Medulla oblongata (tissue), 1 donor: ENCODE measurements around the gene PALLD.

Experiments
- DNase-seq: peaks from one replicate; pipeline ENCODE4 v3.0.0-alpha.2; 2015; ENCODE audit errors: extremely low spot score

Gene PALLD

DNA sequence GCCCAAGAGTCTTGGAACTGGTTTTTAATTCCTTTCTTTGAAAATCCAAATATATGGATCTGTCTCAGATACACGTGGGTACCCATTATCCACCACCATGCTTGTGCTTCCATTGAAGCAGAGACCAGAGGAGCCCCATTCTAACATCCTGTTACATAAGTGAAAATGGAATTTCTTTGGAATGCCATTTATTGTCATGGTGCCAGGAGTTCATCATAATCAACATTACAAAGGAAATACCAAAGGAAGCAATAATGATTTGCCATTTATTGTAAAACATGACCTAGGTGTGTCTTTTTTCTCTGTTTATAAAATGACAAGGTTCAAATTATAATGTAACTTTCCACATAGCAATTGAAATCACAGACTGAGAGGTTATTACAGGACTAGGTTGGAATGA is 61.7 kb downstream of the PALLD start:
- DNase-seq, result no peak

DNA sequence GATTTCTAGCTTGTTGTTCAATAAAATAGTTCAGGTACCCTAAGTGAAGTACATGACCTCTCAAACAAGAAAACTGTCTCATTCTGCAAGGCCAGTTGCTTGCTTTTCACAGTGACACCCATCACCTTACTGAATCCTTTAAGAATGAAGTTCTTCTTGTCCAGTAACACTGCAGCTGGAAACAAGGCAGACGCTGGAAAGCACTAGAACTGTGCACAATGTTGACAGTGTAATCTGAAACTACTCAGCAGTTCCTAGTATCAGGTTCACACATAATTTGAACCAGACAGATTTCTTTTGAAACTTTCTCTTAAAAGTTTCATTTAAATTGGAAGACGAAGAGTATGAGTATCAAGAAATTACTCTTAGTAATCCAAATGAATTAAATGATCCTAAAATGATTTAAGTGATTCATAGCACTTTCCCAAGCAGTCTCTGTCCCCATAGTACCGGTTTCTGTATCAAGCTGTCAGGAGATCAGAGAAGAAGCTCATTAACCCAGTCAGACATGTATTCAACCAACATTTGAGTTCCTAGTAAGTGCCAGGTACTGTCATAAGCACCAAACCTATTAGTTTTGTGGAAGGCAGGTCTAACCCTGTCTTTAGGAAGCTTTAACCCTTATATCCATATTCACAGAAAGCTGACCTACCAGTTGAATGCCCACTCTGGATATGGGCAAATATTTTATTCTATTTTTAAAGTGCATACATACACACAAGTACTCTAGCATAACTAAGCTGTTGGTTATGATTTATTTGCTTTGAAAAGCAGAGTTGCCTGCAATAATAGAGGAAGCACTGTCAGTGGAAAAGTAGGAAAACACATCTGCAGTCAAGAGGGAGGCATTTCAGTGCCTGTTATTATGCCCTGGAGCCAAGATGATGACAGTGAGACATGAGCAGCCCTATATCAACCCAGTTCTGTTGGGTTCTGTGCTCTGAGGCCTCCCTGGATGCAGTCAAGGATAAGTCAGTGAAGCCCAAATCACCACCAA is 63.6 kb downstream of the PALLD start:
- DNase-seq, result peak; percentile 4

DNA sequence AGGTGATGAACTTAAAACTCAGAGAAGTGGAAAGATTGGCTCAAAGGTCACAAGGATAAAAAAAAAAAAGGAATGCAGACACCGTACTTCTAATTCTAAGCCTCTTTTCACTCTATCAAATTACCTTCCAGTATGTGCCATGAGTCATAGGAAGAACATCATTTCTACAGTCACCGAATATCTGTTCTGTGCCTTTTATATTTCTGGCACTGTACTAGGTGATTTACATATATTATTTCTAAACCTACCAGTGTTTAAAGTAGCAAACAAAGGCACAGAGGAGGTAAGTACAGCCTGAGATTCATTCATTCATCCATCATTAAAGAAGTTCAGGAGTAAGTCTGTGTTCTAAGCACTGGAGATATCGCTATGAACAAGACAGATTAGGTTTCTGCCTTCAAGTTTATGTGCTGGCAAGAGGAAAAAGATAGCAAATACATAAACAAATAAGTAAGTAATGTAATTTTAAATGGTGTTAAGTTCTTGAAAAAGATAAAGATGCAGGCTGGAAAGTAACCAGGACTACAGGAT is 65.3 kb downstream of the PALLD start:
- no peak for DNase-seq

DNA sequence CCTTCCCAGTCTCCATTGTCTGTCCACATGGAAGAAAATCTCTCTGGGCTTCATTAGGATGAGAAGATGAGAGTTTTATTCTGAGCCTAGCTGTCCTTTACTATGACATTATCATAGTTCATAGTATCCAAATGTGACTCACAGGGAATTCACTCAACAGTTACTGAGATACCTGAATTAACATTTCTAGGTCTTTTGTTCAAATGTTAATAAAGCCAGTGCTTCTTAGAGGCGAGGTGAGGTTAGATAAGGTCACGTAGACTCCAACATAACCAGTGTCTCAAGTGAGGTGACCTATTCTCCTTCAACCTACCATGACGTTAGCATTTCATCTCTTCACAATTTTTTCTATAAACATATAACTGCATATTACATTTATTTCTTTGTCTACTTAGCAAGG is 67.2 kb downstream of the PALLD start:
- DNase-seq, result no peak

DNA sequence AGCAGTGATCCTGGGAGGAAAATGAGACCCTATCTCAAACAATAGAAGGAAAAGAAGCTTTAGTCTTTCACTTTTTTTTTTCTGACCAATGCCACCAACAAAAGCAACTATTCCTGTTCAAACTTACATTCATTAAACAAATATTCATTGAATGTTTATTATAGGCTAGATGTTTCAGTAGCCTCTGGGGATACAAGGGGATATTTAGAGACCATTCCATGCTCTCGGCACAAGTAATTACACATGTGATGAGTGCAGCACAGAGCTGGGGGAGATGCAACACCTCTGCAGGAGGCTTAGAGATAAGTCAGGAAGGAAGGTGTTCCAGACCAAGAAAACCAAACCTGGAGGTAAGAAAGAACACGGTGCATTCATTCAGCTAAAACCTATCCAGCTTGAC is 68.3 kb downstream of the PALLD start:
- DNase-seq, result no peak

DNA sequence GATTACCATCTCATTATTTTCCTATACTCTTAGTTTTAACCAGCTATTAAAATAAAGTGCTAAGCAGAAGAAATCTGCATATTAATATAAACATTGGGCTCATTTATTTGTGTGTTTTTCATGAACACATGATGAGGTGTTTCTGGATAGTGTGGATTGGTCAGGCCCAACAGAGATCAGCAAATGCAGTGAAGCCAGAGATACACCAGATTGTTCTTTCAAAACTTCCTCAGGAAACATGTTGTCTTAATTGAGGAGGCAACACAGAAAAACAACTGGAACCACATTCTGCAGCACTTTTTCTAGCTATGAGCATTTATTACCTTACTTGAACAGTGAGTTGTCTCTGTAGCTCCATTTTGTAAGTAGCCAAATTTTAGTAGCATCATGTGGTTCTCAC is 69.9 kb downstream of the PALLD start:
- no peak for DNase-seq

DNA sequence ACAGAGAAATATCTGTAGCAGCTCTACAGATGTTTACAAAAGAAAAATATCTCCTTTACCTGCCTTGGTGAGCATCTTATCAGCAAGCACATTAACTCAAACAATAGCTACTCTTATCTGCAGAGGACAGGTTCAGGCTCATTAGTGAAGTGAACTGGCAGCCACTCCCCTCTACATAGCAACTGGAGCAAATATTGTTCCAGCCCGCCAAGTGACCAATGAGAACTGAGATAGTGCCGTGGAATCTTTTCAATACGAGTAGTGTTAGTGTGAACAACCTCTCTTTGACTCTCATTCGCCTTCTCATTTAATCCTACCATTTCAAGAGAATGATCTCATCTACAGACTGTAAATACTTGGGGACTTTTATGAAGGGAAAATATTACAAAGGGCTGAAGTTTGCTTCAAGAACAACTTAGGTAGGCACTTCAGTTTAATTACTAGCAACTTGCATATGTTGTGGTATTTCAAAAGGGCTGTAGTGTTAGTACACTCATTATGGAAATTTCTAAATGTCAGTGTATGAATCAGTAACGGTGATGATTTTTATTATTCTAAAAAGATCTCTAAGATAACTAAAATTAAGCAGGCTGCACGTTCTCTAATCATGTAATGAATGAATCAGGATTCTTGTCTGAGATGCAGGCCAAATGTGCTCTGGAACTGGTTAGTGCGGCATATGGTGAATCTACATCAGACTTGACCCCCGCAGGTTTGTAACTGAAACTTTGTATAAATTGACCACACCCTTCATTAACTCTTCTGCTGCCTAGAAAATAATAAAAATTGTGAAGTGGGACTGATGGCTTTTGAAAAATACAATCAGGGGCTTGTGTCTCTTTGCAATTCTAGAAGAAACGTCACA is 72.4 kb downstream of the PALLD start:
- no peak for DNase-seq

DNA sequence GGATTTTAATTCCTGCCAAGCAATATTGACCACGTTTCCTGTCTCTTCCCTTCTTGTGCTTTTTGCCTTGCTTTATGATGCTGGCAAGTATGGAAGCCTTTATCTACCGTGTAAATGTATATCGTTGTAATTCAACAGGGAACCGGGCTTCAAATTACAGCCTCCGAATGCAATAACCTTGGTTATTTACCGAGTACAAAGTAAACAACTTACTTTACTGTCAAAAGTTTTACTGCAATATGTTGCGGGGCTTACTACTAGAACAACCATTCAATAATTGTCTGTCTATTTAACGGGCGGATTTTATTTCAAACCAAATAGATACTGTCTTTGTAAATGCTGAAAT is 73.1 kb downstream of the PALLD start:
- DNase-seq, result no peak

DNA sequence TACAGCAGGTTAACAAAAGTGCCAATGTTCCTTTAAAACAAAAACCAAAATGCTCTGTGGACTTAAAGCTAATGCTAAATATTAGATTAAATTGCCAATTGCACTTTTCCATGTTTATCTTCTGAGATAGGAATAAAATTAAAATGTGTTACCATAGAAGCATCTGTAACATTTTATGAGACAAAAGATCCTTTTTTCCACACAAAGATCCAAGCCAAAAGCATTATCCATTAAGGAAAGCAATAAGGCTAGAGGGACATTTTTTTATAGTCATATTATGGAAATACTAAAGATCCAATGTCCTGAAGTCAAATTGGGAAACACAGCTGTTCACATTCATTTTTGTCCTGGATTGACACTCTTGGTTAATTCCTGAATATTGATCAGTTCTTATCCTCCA is 73.6 kb downstream of the PALLD start:
- no peak for DNase-seq

DNA sequence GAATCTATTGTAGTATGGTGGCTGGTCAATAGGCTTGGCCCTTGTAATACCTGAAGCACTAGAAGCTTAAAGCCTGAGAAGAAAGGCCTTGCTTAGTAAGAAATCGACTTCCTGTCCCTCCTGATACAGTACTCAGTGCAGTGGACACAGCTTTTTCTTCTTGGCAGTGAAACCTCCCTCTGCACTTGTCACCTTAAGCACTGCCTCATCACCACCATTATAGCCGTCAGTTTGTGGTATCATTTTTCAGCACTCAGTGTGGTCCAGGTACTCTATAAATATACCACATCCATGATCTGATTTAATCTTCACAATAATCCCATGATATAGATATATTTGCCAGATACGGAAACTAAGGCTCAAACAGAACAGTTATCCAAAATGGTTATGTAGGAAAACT is 75.2 kb downstream of the PALLD start:
- no peak for DNase-seq

DNA sequence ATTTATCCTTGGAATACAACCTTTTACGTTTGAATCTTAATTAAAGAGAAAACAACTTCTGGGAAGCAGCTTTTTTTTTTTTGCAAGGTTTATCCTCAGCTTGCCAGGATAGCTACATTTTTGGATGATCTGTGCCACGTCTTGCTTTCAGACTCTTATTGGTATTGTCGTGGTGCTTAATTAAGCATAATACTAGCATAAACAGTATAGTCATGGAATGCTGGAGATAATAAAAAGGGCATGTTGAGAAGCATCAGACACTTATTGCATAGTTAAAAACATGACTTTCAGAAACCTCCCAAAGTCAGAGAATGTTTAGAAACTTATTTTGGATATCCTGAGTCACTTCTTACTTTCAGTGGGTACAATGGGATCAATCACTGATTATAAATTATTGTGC is 77.0 kb downstream of the PALLD start:
- DNase-seq, result no peak

DNA sequence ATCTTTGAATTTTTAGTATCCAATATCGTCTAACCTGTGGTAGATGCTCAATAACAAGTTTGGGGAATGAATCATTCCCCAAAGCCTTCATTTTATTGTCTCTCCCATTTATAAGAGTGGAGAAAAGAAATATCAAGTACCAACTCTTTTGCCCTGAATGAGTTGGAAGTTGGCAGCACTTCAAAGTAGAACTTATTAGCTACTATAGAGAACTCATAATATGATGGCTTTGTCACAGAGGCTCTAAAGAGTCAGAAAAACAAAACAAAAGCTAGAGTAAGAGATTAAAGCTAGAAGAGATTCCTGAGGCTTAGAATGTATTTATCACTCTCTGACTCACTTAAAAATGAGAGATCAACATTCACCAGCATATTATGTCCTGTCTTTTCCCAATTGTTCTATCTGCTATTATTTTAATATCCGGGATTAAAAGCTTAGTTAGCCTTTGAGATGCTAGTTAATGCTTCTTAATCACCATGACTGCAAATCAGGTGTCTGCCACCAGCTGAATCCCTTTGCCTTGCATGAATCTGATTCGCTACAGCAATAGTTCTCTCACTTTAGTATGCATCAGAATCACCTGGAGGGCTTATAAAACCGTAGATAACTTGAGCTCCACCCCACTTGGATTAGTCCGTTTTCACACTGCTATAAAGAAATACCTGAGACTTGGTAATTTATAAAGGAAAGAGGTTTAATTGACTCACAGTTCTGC is 77.9 kb downstream of the PALLD start:
- no peak for DNase-seq

DNA sequence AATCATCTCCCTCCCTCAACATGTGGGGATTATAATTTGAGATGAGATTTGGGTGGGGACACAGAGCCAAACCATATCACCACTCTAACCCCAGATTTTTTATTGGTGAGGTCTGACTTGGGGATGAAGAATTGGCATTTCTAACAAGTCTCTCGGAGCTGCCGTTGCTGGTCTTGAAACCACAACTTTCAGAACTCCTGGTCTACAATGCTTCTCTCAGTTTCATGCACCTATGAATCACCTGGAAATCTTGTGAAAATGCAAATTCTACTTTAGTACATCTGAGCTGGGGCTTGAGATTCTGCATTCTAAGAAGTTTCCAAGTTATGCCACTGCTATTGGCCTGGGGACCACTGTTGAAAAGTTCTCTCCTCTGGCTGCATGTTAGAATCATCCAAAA is 78.6 kb downstream of the PALLD start:
- no peak for DNase-seq

DNA sequence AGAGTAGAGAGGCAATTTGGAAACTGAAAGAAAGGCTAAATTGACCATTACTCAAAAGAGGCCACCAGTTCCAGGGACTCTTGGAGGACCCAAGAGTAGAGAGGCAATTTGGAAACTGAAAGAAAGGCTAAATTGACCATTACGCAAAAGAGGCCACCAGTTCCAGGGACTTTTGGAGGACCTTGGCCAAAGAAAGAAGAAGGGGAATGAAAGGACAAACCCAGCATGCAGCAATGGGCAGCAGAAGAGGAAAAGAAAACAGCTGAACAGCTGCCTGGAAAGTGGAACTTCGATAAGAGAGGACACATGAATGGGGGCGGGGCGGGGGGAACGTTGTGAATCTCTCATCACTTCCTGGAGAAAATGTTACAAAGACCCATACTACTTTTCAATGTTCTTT is 80.8 kb downstream of the PALLD start:
- no peak for DNase-seq

DNA sequence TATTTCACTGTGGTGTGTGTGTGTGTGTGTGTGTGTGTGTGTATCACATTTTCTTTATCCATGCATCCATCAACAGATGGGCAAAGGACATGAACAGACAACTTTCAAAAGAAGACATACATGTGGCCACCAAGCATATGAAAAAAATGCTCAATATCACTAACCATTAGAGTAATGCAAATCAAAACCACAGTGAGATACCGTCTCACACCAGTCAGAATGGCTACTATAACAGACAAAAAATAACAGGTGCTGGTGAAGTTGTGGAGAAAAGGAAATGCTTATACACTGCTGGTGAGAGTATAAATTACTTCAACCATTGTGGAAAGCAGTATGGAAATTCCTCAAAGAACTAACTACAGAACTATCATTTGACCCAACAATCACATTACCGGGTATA is 83.4 kb downstream of the PALLD start:
- DNase-seq, result no peak

DNA sequence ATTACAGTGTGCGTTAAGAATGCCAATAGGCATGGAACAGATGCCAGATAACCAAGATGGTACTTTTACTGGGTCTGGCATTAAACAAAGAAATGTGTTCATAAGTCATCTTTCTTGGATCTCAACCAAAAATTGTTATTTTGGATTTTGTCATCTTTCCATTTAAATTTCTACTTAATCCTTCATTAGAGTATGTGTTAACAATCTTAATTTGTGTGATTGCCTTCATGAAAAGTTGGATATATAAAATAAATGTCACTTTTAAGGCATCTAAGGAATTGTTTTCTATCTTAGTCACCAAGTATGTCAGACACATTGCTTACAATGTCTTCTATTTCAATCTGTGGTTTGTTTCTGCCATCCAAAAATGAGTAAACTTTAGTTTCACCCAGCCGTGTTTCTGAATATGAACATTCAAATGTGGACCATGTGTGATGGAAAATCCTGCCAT is 87.5 kb downstream of the PALLD start:
- no peak for DNase-seq

DNA sequence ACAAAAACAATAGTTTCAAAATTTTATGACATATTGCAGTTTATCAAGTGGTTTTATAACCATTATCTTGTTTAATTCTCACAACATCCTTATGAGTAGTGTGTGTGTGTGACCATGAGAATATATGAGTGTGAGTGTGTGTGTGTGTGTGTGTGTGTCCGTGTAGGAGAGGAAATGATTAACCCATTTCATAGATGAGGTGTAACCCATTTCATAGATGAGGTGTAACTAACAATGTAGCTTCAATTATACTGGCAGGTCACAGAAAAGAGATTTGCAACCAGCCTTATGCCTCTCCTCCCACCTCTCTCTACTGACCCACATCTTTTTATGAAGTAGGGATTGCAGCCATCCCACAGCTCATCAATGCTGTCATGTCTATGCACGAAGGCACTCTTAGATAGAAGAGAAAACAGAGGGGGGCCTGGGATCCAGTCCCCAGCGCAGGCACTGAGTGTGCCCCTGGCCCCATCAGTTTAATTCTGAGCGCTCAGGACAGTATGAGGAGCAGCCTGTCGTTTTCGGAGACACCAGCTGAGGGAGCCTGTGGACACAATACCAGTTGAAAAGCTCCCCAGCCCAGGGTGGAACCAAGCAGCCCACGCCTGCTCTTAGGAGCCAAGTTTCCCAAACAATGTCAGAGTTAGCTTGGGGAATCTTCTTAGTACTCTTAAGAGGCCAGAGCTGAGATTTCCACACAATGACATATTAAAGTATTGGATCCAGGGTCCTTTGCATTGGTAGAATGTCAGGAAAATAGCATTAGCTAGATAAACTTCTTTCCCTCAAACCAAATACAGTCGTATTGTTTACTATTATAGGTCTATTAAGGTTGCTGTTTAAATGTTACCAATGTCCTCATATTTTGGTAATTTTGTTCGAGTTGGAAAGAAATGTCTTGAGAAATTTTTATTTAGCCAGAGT is 88.6 kb downstream of the PALLD start:
- DNase-seq, result peak; percentile 60

DNA sequence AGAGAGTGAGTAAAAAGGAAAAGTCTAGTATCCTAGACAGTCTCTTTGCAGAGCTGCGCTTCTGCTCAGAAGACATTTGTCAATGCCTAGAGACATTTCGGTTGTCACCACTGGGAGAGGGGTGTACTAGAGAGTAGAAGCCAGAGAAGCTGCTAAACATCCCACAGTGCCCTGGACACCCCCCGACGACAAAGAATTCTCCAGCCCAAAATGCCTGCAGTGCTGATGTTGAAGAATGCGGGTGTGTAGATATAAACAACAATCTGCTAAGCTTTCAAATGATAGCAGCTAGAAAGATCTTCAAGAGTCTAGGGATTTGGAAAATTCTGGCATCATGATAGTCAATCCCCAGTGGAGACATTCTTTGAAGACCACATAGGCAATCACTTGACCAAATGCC is 90.1 kb downstream of the PALLD start:
- no peak for DNase-seq

DNA sequence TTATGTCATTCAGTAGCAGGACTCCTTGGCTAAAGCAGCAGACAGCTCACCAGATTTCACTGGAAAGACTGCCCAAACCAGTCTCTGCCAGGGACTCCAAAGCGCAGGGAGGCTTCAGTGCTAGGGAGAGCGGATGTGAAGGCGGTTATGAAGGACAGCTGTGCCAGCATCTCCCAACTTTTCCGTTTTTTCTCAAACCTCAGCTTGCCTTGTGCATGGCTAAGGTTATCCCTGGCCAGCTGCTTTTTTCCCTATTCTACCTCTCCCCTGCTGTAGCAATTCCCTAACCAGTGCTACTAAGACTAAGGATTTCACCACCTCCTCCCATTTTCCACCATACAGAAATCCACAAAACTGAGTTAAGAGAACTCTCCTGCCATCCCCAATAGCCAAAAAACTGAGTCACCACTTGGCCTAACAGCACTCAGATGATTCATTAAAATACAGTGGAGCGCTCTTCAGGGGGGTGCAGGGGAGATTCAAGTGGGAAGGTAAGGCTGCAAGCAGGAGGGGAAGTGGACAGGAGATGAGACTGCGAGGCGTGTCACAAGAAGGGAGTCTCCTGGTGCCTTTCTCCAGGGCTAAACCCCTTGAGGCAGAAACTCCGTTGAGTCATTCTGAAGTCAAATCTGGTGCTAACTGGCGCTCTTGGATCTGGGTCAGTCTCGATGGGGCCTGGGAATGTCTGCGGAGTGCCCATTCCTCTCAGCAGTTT is 90.7 kb downstream of the PALLD start:
- DNase-seq, result peak; percentile 38

DNA sequence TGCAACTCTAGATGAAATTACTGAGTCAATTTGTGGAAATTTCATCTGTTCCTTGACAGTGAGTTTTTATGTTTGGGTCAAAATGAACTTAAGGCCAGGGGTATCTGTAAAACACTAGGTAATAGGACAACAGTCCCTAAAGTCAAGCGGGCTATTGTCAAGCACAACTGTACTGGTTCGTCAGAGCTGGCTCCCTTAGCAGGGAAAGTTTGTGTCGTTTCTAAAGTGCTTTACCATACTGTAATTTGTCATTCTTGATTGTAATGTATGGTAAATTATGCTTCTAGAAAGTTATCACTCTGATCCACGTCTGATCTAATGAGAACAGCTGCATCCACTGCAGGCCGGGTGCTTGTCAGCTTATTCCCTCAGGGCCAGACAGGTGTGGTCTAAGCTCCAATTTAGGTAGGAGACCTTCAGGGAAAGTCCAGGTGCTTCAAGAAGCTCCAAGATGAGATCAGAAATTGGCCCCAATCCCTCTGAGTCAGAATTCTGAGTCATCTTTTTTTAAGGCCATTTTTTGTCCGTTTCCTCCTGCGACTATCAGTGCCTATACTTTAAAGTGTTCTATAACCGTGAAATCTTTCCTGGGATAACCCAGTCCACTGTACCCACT is 92.2 kb downstream of the PALLD start:
- DNase-seq, result no peak
